ENCODE measurements around the gene GRAP2.
"Not testable (repeated sequence)": the region's sequence is repeated elsewhere in the genome, so short reads cannot be mapped to it uniquely, and the experiment has no call there.

Gene GRAP2

GRCh38 chr22:39898997-39899396 is 1.9 kb upstream of the GRAP2 start:
- no peaks in the 10 kb centered on the region for H3K4me1 ChIP-seq (ENCODE audit: control insufficient read depth, insufficient read depth, low read length)
- H3K9ac ChIP-seq (ENCODE audit: low read length in 2 of 2), result no peak overlapping the region
- no peaks in the 10 kb centered on the region for H3K9me3 ChIP-seq (ENCODE audit: control insufficient read depth in 2 of 2, low read length in 2 of 2)
- no peak overlapping the region for H3K4me3 ChIP-seq (ENCODE audit: low read length in 2 of 2)
- H3K27me3 ChIP-seq (ENCODE audit: control insufficient read depth in 1 of 2, insufficient read depth in 2 of 2, low read length in 2 of 2), result peaks cover 0 to 4% of the 10 kb centered on the region in 2 donors
- no peak overlapping the region for H3K27ac ChIP-seq (ENCODE audit: low read length)
- no peaks in the 10 kb centered on the region for H3K36me3 ChIP-seq (ENCODE audit: control insufficient read depth in 2 of 2, insufficient read depth in 2 of 2, low read length in 2 of 2)

DNA sequence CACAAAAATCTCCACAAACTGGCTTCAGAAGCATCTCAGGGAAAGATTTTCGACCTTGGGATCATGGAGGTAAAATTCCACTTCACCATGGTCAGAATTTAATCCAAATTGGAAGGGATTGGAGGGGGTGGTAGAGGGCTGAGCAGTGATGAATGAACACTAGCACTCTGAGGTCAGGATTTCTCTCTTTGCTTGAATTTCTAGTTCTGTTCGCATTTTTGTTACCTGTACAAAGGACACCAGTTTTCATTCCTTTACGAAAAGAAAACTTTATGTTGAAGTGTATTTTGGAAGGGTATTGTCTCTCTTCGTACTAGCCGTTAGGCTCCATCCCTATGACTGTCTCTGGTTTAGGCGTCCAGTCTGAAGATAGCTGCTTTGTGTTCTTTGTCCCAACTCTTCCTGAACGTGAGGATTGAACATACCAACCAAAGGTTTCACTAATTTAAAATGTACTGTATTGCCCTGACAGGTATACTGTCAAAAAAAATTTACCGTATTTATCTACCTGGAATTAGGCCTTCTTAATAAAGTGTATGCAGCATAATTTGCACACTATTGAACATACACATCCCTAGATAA is 772 bp downstream of the GRAP2 start:
- no peaks in the 10 kb centered on the region for H3K9me3 ChIP-seq (ENCODE audit: control insufficient read depth in 2 of 2, low read length in 2 of 2)
- no peak overlapping the region for H3K4me3 ChIP-seq (ENCODE audit: low read length in 2 of 2)
- no peak overlapping the region for H3K9ac ChIP-seq (ENCODE audit: low read length in 2 of 2)
- no peaks in the 10 kb centered on the region for H3K36me3 ChIP-seq (ENCODE audit: control insufficient read depth in 2 of 2, insufficient read depth in 2 of 2, low read length in 2 of 2)
- no peak overlapping the region for H3K27ac ChIP-seq (ENCODE audit: low read length)
- peaks cover 0 to 4% of the 10 kb centered on the region in 2 donors for H3K27me3 ChIP-seq (ENCODE audit: control insufficient read depth in 1 of 2, insufficient read depth in 2 of 2, low read length in 2 of 2)
- H3K4me1 ChIP-seq (ENCODE audit: control insufficient read depth, insufficient read depth, low read length), result no peaks in the 10 kb centered on the region

DNA sequence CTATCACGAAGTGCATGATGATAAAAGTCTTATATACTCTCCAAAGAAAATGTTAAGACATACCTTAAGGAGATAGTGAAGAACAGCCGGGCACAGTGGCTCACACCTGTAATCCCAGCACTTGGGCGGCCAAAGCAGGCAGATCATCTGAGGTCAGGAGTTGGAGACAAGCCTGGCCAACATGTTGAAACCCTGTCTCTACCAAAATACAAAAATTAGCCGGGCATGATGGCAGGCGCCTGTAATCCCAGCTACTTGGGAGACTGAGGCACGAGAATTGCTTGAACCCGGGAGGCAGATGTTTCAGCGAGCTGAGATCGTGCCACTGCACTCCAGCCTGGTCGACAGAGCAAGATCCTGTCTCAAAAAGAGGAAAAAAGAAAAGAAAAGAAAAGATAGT is 3.1 kb downstream of the GRAP2 start:
- not testable (repeated sequence) for H3K27ac ChIP-seq (ENCODE audit: low read length); H3K4me1 ChIP-seq (ENCODE audit: control insufficient read depth, insufficient read depth, low read length); H3K4me3 ChIP-seq (ENCODE audit: low read length in 2 of 2); H3K9me3 ChIP-seq (ENCODE audit: control insufficient read depth in 2 of 2, low read length in 2 of 2); H3K9ac ChIP-seq (ENCODE audit: low read length in 2 of 2); H3K36me3 ChIP-seq (ENCODE audit: control insufficient read depth in 2 of 2, insufficient read depth in 2 of 2, low read length in 2 of 2); H3K27me3 ChIP-seq (ENCODE audit: control insufficient read depth in 1 of 2, insufficient read depth in 2 of 2, low read length in 2 of 2)

DNA sequence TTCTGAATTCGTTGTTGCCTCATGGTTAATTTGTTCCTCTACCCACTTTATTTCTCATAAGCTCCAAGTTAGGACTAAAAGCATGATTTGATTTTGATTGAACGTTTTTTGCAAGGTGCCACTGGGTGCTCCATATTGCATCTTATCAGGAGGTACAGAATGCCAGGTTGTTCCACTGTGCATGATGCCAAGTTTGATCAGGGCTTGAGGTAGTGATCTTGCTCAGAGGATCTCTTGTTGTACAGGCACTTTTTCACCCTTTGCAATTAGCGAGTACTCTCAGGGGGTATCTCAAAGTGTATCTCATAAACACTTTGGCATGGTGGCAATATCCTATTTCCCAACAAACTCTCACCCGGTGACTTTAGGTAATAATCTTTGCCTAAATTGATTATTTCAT is 4.0 kb downstream of the GRAP2 start:
- Histone ChIP-seq H3K4me1 (ENCODE audit: control insufficient read depth, insufficient read depth, low read length) (no peaks in the 10 kb centered on the region), H3K9me3 (ENCODE audit: control insufficient read depth in 2 of 2, low read length in 2 of 2) (no peaks in the 10 kb centered on the region), H3K27ac (ENCODE audit: low read length) (no peak overlapping the region), H3K4me3 (ENCODE audit: low read length in 2 of 2) (no peak overlapping the region), H3K27me3 (ENCODE audit: control insufficient read depth in 1 of 2, insufficient read depth in 2 of 2, low read length in 2 of 2) (peaks cover 0 to 4% of the 10 kb centered on the region in 2 donors), H3K9ac (ENCODE audit: low read length in 2 of 2) (no peak overlapping the region), H3K36me3 (ENCODE audit: control insufficient read depth in 2 of 2, insufficient read depth in 2 of 2, low read length in 2 of 2) (no peaks in the 10 kb centered on the region)

- H3K36me3 ChIP-seq (ENCODE audit: control insufficient read depth in 2 of 2, insufficient read depth in 2 of 2, low read length in 2 of 2), result no peaks in the 10 kb centered on the region
- no peak overlapping the region for H3K4me3 ChIP-seq (ENCODE audit: low read length in 2 of 2)
- H3K4me1 ChIP-seq (ENCODE audit: control insufficient read depth, insufficient read depth, low read length), result no peaks in the 10 kb centered on the region
- no peaks in the 10 kb centered on the region for H3K9me3 ChIP-seq (ENCODE audit: control insufficient read depth in 2 of 2, low read length in 2 of 2)
- peaks cover 0 to 7% of the 10 kb centered on the region in 2 donors for H3K27me3 ChIP-seq (ENCODE audit: control insufficient read depth in 1 of 2, insufficient read depth in 2 of 2, low read length in 2 of 2)
- no peak overlapping the region for H3K9ac ChIP-seq (ENCODE audit: low read length in 2 of 2)
- no peak overlapping the region for H3K27ac ChIP-seq (ENCODE audit: low read length)
Measured at GRCh38 chr22:39905687-39906086, 4.8 kb downstream of the GRAP2 start.

- Histone ChIP-seq H3K4me1 (ENCODE audit: control insufficient read depth, insufficient read depth, low read length) (no peaks in the 10 kb centered on the region), H3K9ac (ENCODE audit: low read length in 2 of 2) (no peak overlapping the region), H3K9me3 (ENCODE audit: control insufficient read depth in 2 of 2, low read length in 2 of 2) (no peaks in the 10 kb centered on the region), H3K27me3 (ENCODE audit: control insufficient read depth in 1 of 2, insufficient read depth in 2 of 2, low read length in 2 of 2) (peaks cover 0 to 7% of the 10 kb centered on the region in 2 donors), H3K27ac (ENCODE audit: low read length) (no peak overlapping the region), H3K4me3 (ENCODE audit: low read length in 2 of 2) (no peak overlapping the region), H3K36me3 (ENCODE audit: control insufficient read depth in 2 of 2, insufficient read depth in 2 of 2, low read length in 2 of 2) (no peaks in the 10 kb centered on the region)
Measured at GRCh38 chr22:39906207-39906606, 5.3 kb downstream of the GRAP2 start.

DNA sequence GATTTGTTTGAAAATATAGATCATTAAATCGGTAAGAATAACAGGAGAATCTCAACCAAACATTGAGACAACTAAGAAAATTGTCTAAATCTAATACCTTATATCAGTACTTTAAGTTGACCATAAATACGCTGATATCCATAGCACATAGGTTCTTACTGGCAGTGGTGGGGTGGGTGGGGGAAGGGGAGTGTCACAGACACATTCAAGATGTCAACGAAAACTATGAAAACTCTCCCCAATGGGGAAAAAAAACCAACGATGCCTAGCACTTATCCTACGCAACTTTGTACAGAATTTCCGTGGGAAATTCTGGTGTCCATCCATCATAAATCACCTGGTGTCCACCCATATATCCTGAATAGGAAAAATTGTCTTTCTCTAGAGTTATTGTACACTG is 6.2 kb downstream of the GRAP2 start:
- Histone ChIP-seq H3K9ac (ENCODE audit: low read length in 2 of 2) (no peak overlapping the region), H3K36me3 (ENCODE audit: control insufficient read depth in 2 of 2, insufficient read depth in 2 of 2, low read length in 2 of 2) (no peaks in the 10 kb centered on the region), H3K4me1 (ENCODE audit: control insufficient read depth, insufficient read depth, low read length) (no peaks in the 10 kb centered on the region), H3K9me3 (ENCODE audit: control insufficient read depth in 2 of 2, low read length in 2 of 2) (no peaks in the 10 kb centered on the region), H3K27me3 (ENCODE audit: control insufficient read depth in 1 of 2, insufficient read depth in 2 of 2, low read length in 2 of 2) (peaks cover 0 to 5% of the 10 kb centered on the region in 2 donors), H3K4me3 (ENCODE audit: low read length in 2 of 2) (no peak overlapping the region), H3K27ac (ENCODE audit: low read length) (no peak overlapping the region)

- no peak overlapping the region for H3K27ac ChIP-seq (ENCODE audit: low read length)
- no peak overlapping the region for H3K4me3 ChIP-seq (ENCODE audit: low read length in 2 of 2)
- no peaks in the 10 kb centered on the region for H3K36me3 ChIP-seq (ENCODE audit: control insufficient read depth in 2 of 2, insufficient read depth in 2 of 2, low read length in 2 of 2)
- H3K4me1 ChIP-seq (ENCODE audit: control insufficient read depth, insufficient read depth, low read length), result no peaks in the 10 kb centered on the region
- H3K9me3 ChIP-seq (ENCODE audit: control insufficient read depth in 2 of 2, low read length in 2 of 2), result no peaks in the 10 kb centered on the region
- H3K27me3 ChIP-seq (ENCODE audit: control insufficient read depth in 1 of 2, insufficient read depth in 2 of 2, low read length in 2 of 2), result peaks cover 4 to 8% of the 10 kb centered on the region in 2 donors
- no peak overlapping the region for H3K9ac ChIP-seq (ENCODE audit: low read length in 2 of 2)
Measured at GRCh38 chr22:39907605-39908097, 6.8 kb downstream of the GRAP2 start.

- H3K27me3 ChIP-seq (ENCODE audit: control insufficient read depth in 1 of 2, insufficient read depth in 2 of 2, low read length in 2 of 2), result peaks cover 5 to 10% of the 10 kb centered on the region in 2 donors
- H3K4me1 ChIP-seq (ENCODE audit: control insufficient read depth, insufficient read depth, low read length), result no peaks in the 10 kb centered on the region
- no peaks in the 10 kb centered on the region for H3K36me3 ChIP-seq (ENCODE audit: control insufficient read depth in 2 of 2, insufficient read depth in 2 of 2, low read length in 2 of 2)
- H3K9ac ChIP-seq (ENCODE audit: low read length in 2 of 2), result no peak overlapping the region
- H3K4me3 ChIP-seq (ENCODE audit: low read length in 2 of 2), result no peak overlapping the region
- H3K9me3 ChIP-seq (ENCODE audit: control insufficient read depth in 2 of 2, low read length in 2 of 2), result no peaks in the 10 kb centered on the region
- no peak overlapping the region for H3K27ac ChIP-seq (ENCODE audit: low read length)
Measured at GRCh38 chr22:39908136-39908535, 7.3 kb downstream of the GRAP2 start.

GRCh38 chr22:39908737-39909136 is 7.9 kb downstream of the GRAP2 start:
- H3K36me3 ChIP-seq (ENCODE audit: control insufficient read depth in 2 of 2, insufficient read depth in 2 of 2, low read length in 2 of 2), result no peaks in the 10 kb centered on the region
- peaks cover 5 to 12% of the 10 kb centered on the region in 2 donors for H3K27me3 ChIP-seq (ENCODE audit: control insufficient read depth in 1 of 2, insufficient read depth in 2 of 2, low read length in 2 of 2)
- no peak overlapping the region for H3K27ac ChIP-seq (ENCODE audit: low read length)
- no peaks in the 10 kb centered on the region for H3K9me3 ChIP-seq (ENCODE audit: control insufficient read depth in 2 of 2, low read length in 2 of 2)
- no peak overlapping the region for H3K4me3 ChIP-seq (ENCODE audit: low read length in 2 of 2)
- H3K4me1 ChIP-seq (ENCODE audit: control insufficient read depth, insufficient read depth, low read length), result no peaks in the 10 kb centered on the region
- H3K9ac ChIP-seq (ENCODE audit: low read length in 2 of 2), result no peak overlapping the region

GRCh38 chr22:39910876-39911613 is 10.2 kb downstream of the GRAP2 start:
- Histone ChIP-seq H3K36me3 (ENCODE audit: control insufficient read depth in 2 of 2, insufficient read depth in 2 of 2, low read length in 2 of 2) (no peaks in the 10 kb centered on the region), H3K9ac (ENCODE audit: low read length in 2 of 2) (no peak overlapping the region), H3K4me1 (ENCODE audit: control insufficient read depth, insufficient read depth, low read length) (no peaks in the 10 kb centered on the region), H3K4me3 (ENCODE audit: low read length in 2 of 2) (no peak overlapping the region), H3K27ac (ENCODE audit: low read length) (no peak overlapping the region), H3K9me3 (ENCODE audit: control insufficient read depth in 2 of 2, low read length in 2 of 2) (no peaks in the 10 kb centered on the region), H3K27me3 (ENCODE audit: control insufficient read depth in 1 of 2, insufficient read depth in 2 of 2, low read length in 2 of 2) (peaks cover 7 to 12% of the 10 kb centered on the region in 2 donors)

Data from stomach smooth muscle (tissue), 2 donors.